ENCODE measurements around the gene RRM2.

The RRM2 gene

GRCh38 chr2:10160203-10160955 lies 37.8 kb downstream of the RRM2 start:
- DNase-seq (ENCODE audit: extremely low spot score) = no peak
- ChIA-PET CTCF (interaction anchor here (0.8 kb wide), 1 partner anchor 249 kb away, joined by 4 read pairs; no protein-coding TSS in a partner anchor), POLR2A (no interaction called here)
- TF ChIP-seq SUZ12 (IDR thresholded peaks at IDR 0.05) = no peak
- TF ChIP-seq BHLHE40 (IDR thresholded peaks at IDR 0.05; ENCODE audit: borderline replicate concordance) = no peak
- TF ChIP-seq ARNT (IDR thresholded peaks at IDR 0.05) = no peak
- TF ChIP-seq SP1 (IDR thresholded peaks at IDR 0.05) = no peak

DNA sequence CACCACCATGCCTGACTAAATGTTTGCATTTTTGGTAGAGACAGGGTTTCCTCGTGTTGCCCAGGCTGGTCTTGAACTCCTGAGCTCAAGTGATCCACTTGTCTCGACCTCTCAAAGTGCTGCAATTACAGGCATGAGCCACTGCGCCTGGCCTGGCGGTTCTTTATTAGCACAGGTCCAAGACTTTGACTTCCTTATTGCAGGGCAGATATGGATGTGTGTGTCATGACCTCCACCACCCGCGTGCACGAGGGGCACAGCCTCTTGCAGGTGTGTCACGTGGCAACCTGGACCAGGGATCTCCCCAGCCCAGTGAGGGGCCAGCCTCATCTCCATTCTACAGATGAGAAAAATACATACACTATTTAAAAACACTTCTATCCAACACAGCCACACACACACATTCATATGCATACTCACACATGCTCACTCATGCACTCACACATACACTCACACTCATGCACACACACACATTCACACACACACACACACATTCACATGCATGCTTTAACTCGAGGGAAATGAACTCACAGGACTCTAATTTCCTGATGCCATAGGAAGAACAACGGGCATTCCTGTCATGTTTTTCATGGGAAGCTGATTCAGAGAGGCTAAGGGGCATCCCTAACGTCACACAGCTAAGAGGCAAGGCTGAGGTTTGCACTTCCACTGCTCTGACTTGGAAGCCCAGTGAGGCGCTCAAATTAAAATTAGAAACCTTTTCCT lies 38.8 kb downstream of the RRM2 start:
- CTCF ChIA-PET = interaction anchor here (0.8 kb wide), 1 partner anchor 248 kb away, joined by 4 read pairs; no protein-coding TSS in a partner anchor
- no peak for TF ChIP-seq ZNF384 (IDR thresholded peaks at IDR 0.05)
- no peak for TF ChIP-seq BHLHE40 (IDR thresholded peaks at IDR 0.05; ENCODE audit: borderline replicate concordance)
- TF ChIP-seq TARDBP (IDR thresholded peaks at IDR 0.05) = no peak
- TF ChIP-seq SP1 (IDR thresholded peaks at IDR 0.05) = no peak
- no peak for TF ChIP-seq CTBP1 (IDR thresholded peaks at IDR 0.05; ENCODE audit: borderline replicate concordance)
- no peak for TF ChIP-seq FOXK2 (IDR thresholded peaks at IDR 0.05)
- TF ChIP-seq NFRKB (IDR thresholded peaks at IDR 0.05) = no peak
- TF ChIP-seq FOXM1 (IDR thresholded peaks at IDR 0.05; ENCODE audit: borderline replicate concordance) = no peak
- POLR2A ChIA-PET = no interaction called here
- DNase-seq (ENCODE audit: extremely low spot score) = no peak

DNA sequence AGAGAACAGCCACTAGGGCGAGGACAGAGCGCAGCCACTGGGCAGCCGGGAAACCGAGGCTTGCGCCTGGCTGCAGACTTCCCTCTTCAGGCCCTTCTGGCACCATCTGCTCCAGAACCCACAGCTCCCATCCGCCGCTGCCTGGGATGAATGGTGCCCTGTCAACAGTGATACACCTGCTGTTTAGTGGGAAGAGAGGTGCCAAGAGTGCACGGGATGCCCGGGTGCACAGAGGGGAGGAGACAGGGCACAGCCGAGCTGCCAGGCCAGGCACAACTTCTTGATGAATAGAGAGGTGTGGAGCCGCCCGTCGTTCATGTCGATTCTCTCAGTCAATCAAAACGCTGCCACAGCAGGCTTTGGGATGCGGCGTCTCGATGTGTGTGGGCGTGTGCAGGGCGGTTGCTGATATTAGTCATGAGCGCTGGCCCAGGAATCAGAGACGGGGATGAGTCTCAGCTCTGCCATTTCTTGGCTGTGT lies 39.5 kb downstream of the RRM2 start:
- CTCF ChIA-PET = no interaction called here
- TF ChIP-seq SP1 (IDR thresholded peaks at IDR 0.05) = no peak
- TF ChIP-seq PKNOX1 (IDR thresholded peaks at IDR 0.05) = no peak
- no peak for TF ChIP-seq ELF4 (IDR thresholded peaks at IDR 0.05)
- no peak for TF ChIP-seq ZNF384 (IDR thresholded peaks at IDR 0.05)
- no peak for TF ChIP-seq ARNT (IDR thresholded peaks at IDR 0.05)
- no peak for TF ChIP-seq NFRKB (IDR thresholded peaks at IDR 0.05)
- no peak for TF ChIP-seq LEF1 (IDR thresholded peaks at IDR 0.05; ENCODE audit: borderline replicate concordance)
- TF ChIP-seq FOXA1 (IDR thresholded peaks at IDR 0.05) = no peak
- no peak for TF ChIP-seq SUZ12 (IDR thresholded peaks at IDR 0.05)
- no peak for TF ChIP-seq CTBP1 (IDR thresholded peaks at IDR 0.05; ENCODE audit: borderline replicate concordance)
- TF ChIP-seq BHLHE40 (IDR thresholded peaks at IDR 0.05; ENCODE audit: borderline replicate concordance) = no peak
- no peak for TF ChIP-seq HDGF (IDR thresholded peaks at IDR 0.05; ENCODE audit: borderline replicate concordance)
- no peak for TF ChIP-seq FOXM1 (IDR thresholded peaks at IDR 0.05; ENCODE audit: borderline replicate concordance)
- TF ChIP-seq FOXK2 (IDR thresholded peaks at IDR 0.05) = no peak
- TF ChIP-seq L3MBTL2 (conservative IDR thresholded peaks at IDR 0.05) = no peak
- no peak for TF ChIP-seq TARDBP (IDR thresholded peaks at IDR 0.05)
- DNase-seq (ENCODE audit: extremely low spot score) = no peak
- POLR2A ChIA-PET = no interaction called here

GRCh38 chr2:10162586-10163497 lies 40.3 kb downstream of the RRM2 start:
- POLR2A ChIA-PET = no interaction called here
- CTCF ChIA-PET = interaction anchor here (0.6 to 1.1 kb wide), 2 partner anchors 42 to 247 kb away, joined by 3 to 7 read pairs; no protein-coding TSS in a partner anchor
- TF ChIP-seq LEF1 (IDR thresholded peaks at IDR 0.05; ENCODE audit: borderline replicate concordance) = no peak
- no peak for TF ChIP-seq SUZ12 (IDR thresholded peaks at IDR 0.05)
- TF ChIP-seq ELF4 (IDR thresholded peaks at IDR 0.05) = no peak
- DNase-seq (ENCODE audit: extremely low spot score) = peak; percentile 28

DNA sequence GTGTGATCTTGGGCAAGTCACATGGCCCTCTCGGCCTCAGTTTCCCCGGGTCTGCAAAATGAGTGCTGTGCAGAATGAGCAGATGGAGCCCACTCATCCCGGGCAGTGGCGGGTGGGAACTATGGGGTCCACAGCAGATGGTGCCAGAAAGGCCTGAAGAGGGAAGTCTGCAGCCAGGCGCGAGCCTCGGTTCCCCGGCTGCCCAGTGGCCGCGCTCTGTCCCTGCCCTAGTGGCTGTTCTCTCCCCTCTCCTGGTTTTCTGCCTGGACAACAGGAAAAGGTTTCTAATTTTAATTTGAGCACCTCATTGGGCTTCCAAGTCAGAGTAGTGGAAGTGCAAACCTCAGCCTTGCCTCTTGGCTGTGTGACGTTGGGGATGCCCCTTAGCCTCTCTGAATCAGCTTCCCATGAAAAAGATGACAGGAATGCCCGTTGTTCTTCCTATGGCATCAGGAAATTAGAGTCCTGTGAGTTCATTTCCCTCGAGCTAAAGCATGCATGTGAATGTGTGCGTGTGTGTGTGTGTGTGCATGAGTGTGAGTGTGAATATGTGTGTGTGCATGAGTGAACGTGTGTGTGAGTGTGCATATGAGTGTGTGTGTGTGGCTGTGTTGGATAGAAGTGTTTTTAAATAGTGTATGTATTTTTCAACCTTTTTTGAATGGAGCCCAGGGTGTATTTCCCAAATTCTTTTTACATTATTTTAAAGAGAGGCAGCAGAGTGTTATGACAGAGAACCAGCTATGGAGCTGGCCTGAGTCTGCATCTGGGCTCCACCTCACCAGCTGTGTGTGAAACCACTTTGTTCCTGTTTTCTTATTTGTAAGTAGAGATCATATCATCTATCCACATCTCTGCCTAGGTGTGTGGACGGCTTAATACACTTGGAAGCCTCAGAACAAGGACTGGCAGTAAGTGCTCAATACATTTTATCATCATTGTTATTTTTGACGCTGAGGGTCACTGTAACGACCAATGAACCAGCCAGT lies 41.3 kb downstream of the RRM2 start:
- POLR2A ChIA-PET = no interaction called here

More for the DNA sequence above, 41.3 kb downstream of the RRM2 start:
- CTCF ChIA-PET = interaction anchor here (0.6 to 1.1 kb wide), 2 partner anchors 43 to 246 kb away, joined by 3 to 7 read pairs; no protein-coding TSS in a partner anchor
- no peak for DNase-seq (ENCODE audit: extremely low spot score)
- TF ChIP-seq BHLHE40 (IDR thresholded peaks at IDR 0.05; ENCODE audit: borderline replicate concordance) (no peak), SUZ12 (IDR thresholded peaks at IDR 0.05) (no peak), NFRKB (IDR thresholded peaks at IDR 0.05) (no peak), LEF1 (IDR thresholded peaks at IDR 0.05; ENCODE audit: borderline replicate concordance) (no peak), CTBP1 (IDR thresholded peaks at IDR 0.05; ENCODE audit: borderline replicate concordance) (no peak), FOXM1 (IDR thresholded peaks at IDR 0.05; ENCODE audit: borderline replicate concordance) (no peak), PKNOX1 (IDR thresholded peaks at IDR 0.05) (no peak), ZNF384 (IDR thresholded peaks at IDR 0.05) (no peak), ELF4 (IDR thresholded peaks at IDR 0.05) (no peak), ARNT (IDR thresholded peaks at IDR 0.05) (no peak), TARDBP (IDR thresholded peaks at IDR 0.05) (no peak), FOXK2 (IDR thresholded peaks at IDR 0.05) (no peak), L3MBTL2 (conservative IDR thresholded peaks at IDR 0.05) (no peak), HDGF (IDR thresholded peaks at IDR 0.05; ENCODE audit: borderline replicate concordance) (no peak), SP1 (IDR thresholded peaks at IDR 0.05) (no peak), FOXA1 (IDR thresholded peaks at IDR 0.05) (no peak)

All from HEK293T (cell line).